Stimulated activated naive CD8-positive, alpha-beta T cell treated with anti-CD3 and anti-CD28 coated beads, Interleukin-15, amount 100 ng/mL, for 72 hours (primary cell): Measurements from ENCODE around the gene C1orf159.
A peak's percentile ranks its signal among the peaks of the same experiment; 100 is the strongest.
"Not testable (repeated sequence)": the region's sequence is repeated elsewhere in the genome, so short reads cannot be mapped to it uniquely, and the experiment has no call there.

Source experiments
- ATAC-seq: fragments of 150-1000 bp; cut with Tn5 transposase; 2 replicates; pipeline ENCODE4 v1.10.0; 2021; ENCODE audit warnings: mild to moderate bottlenecking, moderate library complexity
- DNase-seq, 2 donors: peaks; one replicate each; pipeline ENCODE4 v3.0.0; 2021 to 2022
- H3K27ac Mint-ChIP-seq, 2 donors: one replicate each; pipeline ENCODE4 v1.8.0; 2022; ENCODE audit warnings: mild to moderate bottlenecking in 2 of 2, mixed read lengths in 2 of 2, moderate library complexity in 2 of 2
- H3K27me3 Mint-ChIP-seq: one replicate; pipeline ENCODE4 v1.8.0; 2022; ENCODE audit warnings: mixed read lengths
- H3K4me1 Mint-ChIP-seq: one replicate; pipeline ENCODE4 v1.8.0; 2022; ENCODE audit warnings: mild to moderate bottlenecking, mixed read lengths
- H3K4me3 Mint-ChIP-seq, 2 donors: one replicate each; pipeline ENCODE4 v1.8.0; 2022; ENCODE audit warnings: mild to moderate bottlenecking in 2 of 2, mixed read lengths in 2 of 2, moderate library complexity in 1 of 2
- H3K9me3 Mint-ChIP-seq, 2 donors: one replicate each; pipeline ENCODE4 v1.8.0; 2022; ENCODE audit warnings: mixed read lengths in 2 of 2

C1orf159 gene

GRCh38 chr1:1080122-1080757 lies 35.6 kb downstream of the C1orf159 start:
- Mint-ChIP-seq H3K4me1 (peaks cover 13% of the 10 kb centered on the region), H3K27ac (peak overlapping the region in 1 of 2 donors; percentile 71), H3K9me3 (no peaks in the 10 kb centered on the region), H3K27me3 (peaks cover 4% of the 10 kb centered on the region), H3K4me3 (no peak overlapping the region)
- peak in 1 of 2 donors; percentile 26 for DNase-seq
- ATAC-seq: peak; percentile 69

DNA sequence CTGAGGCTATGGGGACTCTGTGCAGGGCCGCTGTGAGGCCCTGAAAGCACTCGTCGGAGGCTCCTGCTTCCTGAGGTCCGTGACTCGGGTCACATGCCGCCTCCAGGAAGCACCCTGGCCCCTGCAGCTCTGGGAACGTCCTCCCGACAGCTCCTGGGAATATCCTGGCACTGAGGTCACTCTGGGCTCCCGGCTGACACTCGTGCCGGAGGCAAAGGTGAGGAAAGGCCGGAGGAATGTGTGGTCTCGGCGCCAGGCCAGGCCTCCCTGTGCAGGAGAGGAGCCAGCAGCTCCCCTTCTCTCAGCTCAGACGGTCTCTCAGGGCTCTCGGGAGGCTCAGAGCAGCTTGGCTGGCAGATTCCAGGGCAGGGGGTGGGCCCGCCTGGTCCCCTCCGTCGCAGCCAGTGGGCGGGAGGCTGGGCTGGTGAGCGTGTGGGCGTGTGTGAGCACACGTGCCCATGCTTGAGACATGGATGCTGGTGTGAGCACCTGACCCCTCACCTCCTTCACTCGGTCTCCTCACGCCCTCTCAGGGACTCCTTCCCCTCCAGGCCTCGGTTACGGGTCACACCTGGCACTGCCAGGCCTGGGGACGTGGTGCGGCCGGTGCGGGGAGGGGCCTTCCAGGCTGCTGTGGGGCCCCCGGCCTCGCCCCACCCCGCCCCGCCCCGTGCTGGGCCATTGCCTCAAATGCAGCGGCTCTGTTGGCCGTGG lies 36.3 kb downstream of the C1orf159 start:
- H3K4me3 Mint-ChIP-seq: peak overlapping the region; percentile 51 to 76
- no peaks in the 10 kb centered on the region for H3K9me3 Mint-ChIP-seq
- ATAC-seq (peak; percentile 70), DNase-seq (peak; percentile 57)
- H3K4me1 Mint-ChIP-seq: peaks cover 13% of the 10 kb centered on the region
- H3K27me3 Mint-ChIP-seq: peaks cover 11% of the 10 kb centered on the region
- peak overlapping the region in 1 of 2 donors; percentile 63 for H3K27ac Mint-ChIP-seq

GRCh38 chr1:1077396-1077795 lies 38.5 kb downstream of the C1orf159 start:
- not testable (repeated sequence) for H3K27ac Mint-ChIP-seq, DNase-seq, H3K4me3 Mint-ChIP-seq, H3K9me3 Mint-ChIP-seq, ATAC-seq
- Mint-ChIP-seq H3K4me1 (peaks cover 13% of the 10 kb centered on the region), H3K27me3 (peaks cover 24% of the 10 kb centered on the region)

GRCh38 chr1:1075148-1075935 lies 40.5 kb downstream of the C1orf159 start:
- Mint-ChIP-seq H3K9me3 (no peaks in the 10 kb centered on the region), H3K27me3 (peaks cover 26% of the 10 kb centered on the region), H3K27ac (no peak overlapping the region), H3K4me3 (no peak overlapping the region), H3K4me1 (peaks cover 16% of the 10 kb centered on the region)
- DNase-seq: no peak
- no peak for ATAC-seq

DNA sequence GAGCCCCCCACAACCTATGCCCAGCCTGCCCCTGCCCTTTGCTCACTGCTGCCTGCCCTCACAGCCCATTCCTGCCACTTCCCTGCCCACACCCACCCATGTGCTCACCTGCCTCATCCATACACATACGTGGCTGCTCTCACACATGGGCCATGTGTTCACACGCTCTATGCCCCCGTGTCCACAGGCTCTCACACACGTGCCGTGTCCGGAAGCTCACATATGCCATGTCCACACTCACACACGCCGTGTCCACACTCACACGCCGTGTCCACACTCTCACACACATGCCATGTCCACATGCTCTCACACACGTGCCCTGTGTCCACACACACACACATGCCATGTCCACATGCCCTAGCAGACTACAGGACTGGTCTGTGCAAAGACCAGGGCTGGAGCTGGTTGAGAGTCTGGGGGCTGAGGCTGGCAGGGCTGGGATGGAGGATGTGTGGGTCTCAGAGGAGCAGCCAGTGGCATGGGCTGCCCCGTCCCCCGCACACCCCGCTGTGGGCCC lies 41.2 kb downstream of the C1orf159 start:
- Mint-ChIP-seq H3K27me3 (peaks cover 32% of the 10 kb centered on the region), H3K9me3 (no peaks in the 10 kb centered on the region), H3K4me1 (peaks cover 16% of the 10 kb centered on the region), H3K27ac (peak overlapping the region in 1 of 2 donors; percentile 64), H3K4me3 (peak overlapping the region in 1 of 2 donors; percentile 7)
- no peak for DNase-seq
- no peak for ATAC-seq

- no peak for ATAC-seq
- H3K4me1 Mint-ChIP-seq: peaks cover 10% of the 10 kb centered on the region
Measured at GRCh38 chr1:1073743-1074587, 41.9 kb downstream of the C1orf159 start, which contains the start of gene RNF223. Gene RNF223, minus strand, starts transcription at chr1:1074306. Its CDS starts 1,740 bp downstream, at chr1:1072566.

DNA sequence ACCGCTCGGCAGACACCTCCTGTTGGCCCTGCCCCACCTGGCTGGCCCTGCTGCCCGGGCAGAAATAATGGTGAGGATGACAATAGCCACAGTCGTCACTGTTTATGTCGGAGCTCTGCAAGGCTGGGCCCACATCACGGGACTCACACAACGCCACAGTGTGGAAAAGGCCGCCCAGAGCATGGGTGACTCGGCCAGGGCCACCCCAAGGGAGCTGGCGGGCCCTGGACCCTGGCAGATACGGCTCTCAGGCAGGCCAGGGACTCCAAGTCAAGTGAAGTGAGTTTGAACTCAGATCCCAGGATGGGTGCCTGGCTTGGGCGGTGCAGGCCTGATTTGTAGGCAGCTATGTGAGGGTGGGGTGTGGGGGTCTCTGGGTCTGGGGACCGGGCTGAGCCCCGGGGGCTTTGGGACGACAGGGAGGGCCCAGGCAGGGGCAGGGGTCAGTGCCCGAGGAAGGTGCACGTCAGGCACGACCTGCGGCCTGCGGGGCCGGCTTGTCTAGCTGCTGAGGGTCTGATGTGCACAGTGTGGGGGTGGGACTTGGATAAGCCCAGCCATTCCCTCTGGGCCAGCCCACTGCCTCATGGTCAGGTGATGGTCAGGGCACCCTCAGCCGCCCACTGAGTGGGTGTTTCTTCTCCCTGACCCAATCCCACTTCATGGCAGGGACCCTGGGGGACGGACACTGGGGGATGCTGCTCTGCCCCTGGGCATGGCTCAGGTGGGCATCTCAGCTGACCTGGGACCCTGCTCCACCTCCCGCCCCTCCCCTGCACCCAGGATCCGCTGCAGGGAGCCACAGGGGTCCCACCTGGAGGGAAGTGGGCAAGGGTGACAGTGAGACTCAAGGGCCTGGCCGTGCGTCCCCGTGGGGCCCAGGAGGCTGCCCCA lies 42.8 kb downstream of the C1orf159 start:
- Mint-ChIP-seq H3K4me1 (peaks cover 15% of the 10 kb centered on the region), H3K9me3 (no peaks in the 10 kb centered on the region), H3K4me3 (peak overlapping the region in 1 of 2 donors; percentile 15), H3K27ac (peak overlapping the region in 1 of 2 donors; percentile 76), H3K27me3 (peaks cover 33% of the 10 kb centered on the region)
- ATAC-seq (no peak), DNase-seq (no peak)

More at GRCh38 chr1:1073743-1074587, 41.9 kb downstream of the C1orf159 start, which contains the start of gene RNF223:
- H3K27me3 Mint-ChIP-seq: peaks cover 33% of the 10 kb centered on the region
- H3K4me3 Mint-ChIP-seq: peak within 1 kb of the TSS in 1 of 2 donors; percentile 7
- H3K9me3 Mint-ChIP-seq: no peaks in the 10 kb centered on the region
- no peak for DNase-seq
- peak within 1 kb of the TSS in 1 of 2 donors; percentile 64 for H3K27ac Mint-ChIP-seq

GRCh38 chr1:1072299-1072848 lies 43.5 kb downstream of the C1orf159 start:
- Mint-ChIP-seq H3K27me3 (peaks cover 33% of the 10 kb centered on the region), H3K4me3 (peak overlapping the region in 1 of 2 donors; percentile 15), H3K27ac (peak overlapping the region in 1 of 2 donors; percentile 76), H3K9me3 (no peaks in the 10 kb centered on the region), H3K4me1 (peaks cover 22% of the 10 kb centered on the region)
- no peak for ATAC-seq
- no peak for DNase-seq

DNA sequence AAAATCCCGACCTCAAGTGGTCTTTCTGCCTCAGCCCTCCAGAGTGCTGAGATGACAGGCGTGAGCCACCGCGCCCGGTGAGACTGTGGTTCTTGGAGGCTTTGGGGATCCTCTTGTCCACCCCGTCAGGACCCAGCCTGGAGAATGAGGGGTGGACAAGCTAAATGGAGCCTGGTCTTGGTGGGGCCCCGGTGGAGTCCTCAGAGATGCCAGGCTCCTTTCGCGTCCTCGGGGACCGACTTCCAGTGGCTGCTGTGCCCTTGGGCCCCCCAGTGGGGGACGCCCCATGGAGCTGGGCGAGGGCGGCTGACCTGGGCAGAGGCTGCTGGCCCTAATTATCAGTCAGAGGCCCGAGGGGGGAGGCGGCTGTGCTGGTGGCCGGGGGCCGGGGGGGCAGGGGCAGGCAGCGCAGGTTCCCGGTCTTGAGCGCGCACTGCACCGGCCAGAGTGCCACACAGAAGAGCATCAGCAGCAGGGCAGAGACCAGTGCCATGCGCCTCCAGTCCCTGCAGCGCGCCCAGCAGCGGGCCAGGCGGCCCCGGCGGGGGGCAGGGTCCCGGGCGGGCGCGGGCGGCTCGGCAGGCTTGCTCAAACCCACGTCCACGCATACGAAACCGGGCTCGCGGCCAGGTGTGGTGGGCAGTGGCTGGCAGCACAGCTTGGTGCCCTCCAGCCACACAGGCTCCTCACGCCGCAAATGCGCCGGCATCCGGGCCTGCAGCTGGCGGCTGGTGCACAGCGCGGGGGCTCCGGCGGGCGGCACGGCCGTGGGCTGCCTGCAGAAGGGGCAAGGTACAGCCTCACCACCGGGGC lies 44.2 kb downstream of the C1orf159 start:
- no peak for ATAC-seq
- Mint-ChIP-seq H3K4me3 (no peak overlapping the region), H3K4me1 (peaks cover 26% of the 10 kb centered on the region), H3K27me3 (peaks cover 33% of the 10 kb centered on the region), H3K9me3 (no peaks in the 10 kb centered on the region), H3K27ac (peak overlapping the region in 1 of 2 donors; percentile 48)
- DNase-seq: no peak

- H3K4me3 Mint-ChIP-seq: peak overlapping the region in 1 of 2 donors; percentile 61
- ATAC-seq (peak; percentile 3), DNase-seq (no peak)
- H3K27ac Mint-ChIP-seq: no peak overlapping the region
- no peaks in the 10 kb centered on the region for H3K9me3 Mint-ChIP-seq
- peaks cover 42% of the 10 kb centered on the region for H3K4me1 Mint-ChIP-seq
- peaks cover 26% of the 10 kb centered on the region for H3K27me3 Mint-ChIP-seq
Measured at GRCh38 chr1:1069711-1070676, 45.9 kb downstream of the C1orf159 start.

- ATAC-seq (peak; percentile 34), DNase-seq (peak; percentile 90 to 92)
- Mint-ChIP-seq H3K27me3 (peaks cover 18% of the 10 kb centered on the region), H3K4me1 (peaks cover 46% of the 10 kb centered on the region), H3K4me3 (peak overlapping the region; percentile 81 to 83), H3K9me3 (no peaks in the 10 kb centered on the region), H3K27ac (peak overlapping the region in 1 of 2 donors; percentile 87)
Measured at GRCh38 chr1:1069056-1069710, 46.7 kb downstream of the C1orf159 start.
